OCI-LY7 (cell line): ENCODE results near the gene APOD. TPM values are rescaled to one million over a fixed set of nuclear protein-coding genes. Genes with fewer than 3 reads are reported as not detected.

Source experiments
- BruUV-seq: library from RNA; stranded (reverse); fragments of 400-500 nt; replicated peaks from 2 replicates; lab custom pipeline; 2021; lab: Mats Ljungman, UMichigan
- CTCF ChIA-PET: fragments of 300-600 bp; sonication (Branson Sonifier 250); formaldehyde crosslinking; loops from one replicate; lab custom pipeline; 2022; ENCODE audit warnings: antibody characterized with exemption; ENCODE audit not compliant: unreplicated experiment; lab: Charles Lee
- POLR2A ChIA-PET: fragments of 300-600 bp; sonication (Branson Sonifier 250); formaldehyde crosslinking; loops from one replicate; lab custom pipeline; 2022; ENCODE audit warnings: antibody characterized with exemption; lab: Charles Lee
- DNase-seq: peaks from one replicate; pipeline ENCODE4 v3.0.0-alpha.2; 2015; ENCODE audit warnings: low spot score
- H2AFZ ChIP-seq: fragments of 200-600 bp; sonication (generic), shearing (Covaris generic); 2 replicates; pipeline ENCODE4 v1.6.1; 2014; ENCODE audit warnings: mild to moderate bottlenecking, antibody characterized with exemption, low read length, moderate library complexity
- H3K27ac ChIP-seq: fragments of 200-600 bp; sonication (generic); 2 replicates; pipeline ENCODE4 v1.5.1; 2014; ENCODE audit warnings: mixed run types, low read depth, mild to moderate bottlenecking, moderate library complexity, low read length, inconsistent platforms; ENCODE audit not compliant: poor library complexity, severe bottlenecking
- H3K36me3 ChIP-seq: fragments of 200-600 bp; sonication (generic); 2 replicates; pipeline ENCODE4 v1.6.1; 2014; ENCODE audit warnings: mild to moderate bottlenecking, antibody characterized with exemption, low read length, moderate library complexity, mixed read lengths; ENCODE audit not compliant: insufficient read depth
- H3K4me1 ChIP-seq: fragments of 200-600 bp; sonication (generic); 2 replicates; pipeline ENCODE4 v1.5.1; 2014; ENCODE audit warnings: mild to moderate bottlenecking, low read length; ENCODE audit not compliant: insufficient read depth, poor library complexity, severe bottlenecking
- H3K4me2 ChIP-seq: fragments of 200-600 bp; sonication (generic); 2 replicates; pipeline ENCODE4 v1.6.1; 2014; ENCODE audit warnings: mild to moderate bottlenecking, low read length
- H3K4me3 ChIP-seq: fragments of 200-600 bp; sonication (generic); 2 replicates; pipeline ENCODE4 v1.5.1; 2014; ENCODE audit warnings: mild to moderate bottlenecking, low read depth, low read length; ENCODE audit not compliant: poor library complexity, severe bottlenecking
- H3K79me2 ChIP-seq: fragments of 200-600 bp; sonication (generic); 2 replicates; pipeline ENCODE4 v1.6.1; 2016; ENCODE audit warnings: low read depth, mild to moderate bottlenecking, low read length, moderate library complexity, mixed read lengths; ENCODE audit not compliant: insufficient read depth
- H3K9me2 ChIP-seq: fragments of 200-600 bp; sonication (generic); 2 replicates; pipeline ENCODE4 v1.6.1; 2016; ENCODE audit warnings: mild to moderate bottlenecking, low read length, mixed read lengths; ENCODE audit not compliant: insufficient read depth
- H3K9me3 ChIP-seq: fragments of 200-600 bp; sonication (generic); 2 replicates; pipeline ENCODE4 v1.6.1; 2014; ENCODE audit warnings: mild to moderate bottlenecking, mixed run types, low read length, mixed read lengths
- H4K20me1 ChIP-seq: fragments of 200-600 bp; sonication (generic); 2 replicates; pipeline ENCODE4 v1.6.1; 2014; ENCODE audit warnings: mild to moderate bottlenecking, antibody characterized with exemption, low read length, moderate library complexity, mixed read lengths; ENCODE audit not compliant: insufficient read depth
- CTCF ChIP-seq: fragments of 200-600 bp; sonication (generic); conservative IDR thresholded peaks from 2 replicates; pipeline ENCODE4 v1.5.1; 2014; ENCODE audit warnings: mild to moderate bottlenecking, antibody characterized with exemption, low read length, moderate library complexity, mixed read lengths
- EZH2phosphoT487 ChIP-seq: fragments of 200-600 bp; sonication (generic); IDR thresholded peaks from 2 replicates; pipeline ENCODE4 v1.6.1; 2018; ENCODE audit warnings: low read depth, borderline replicate concordance, mild to moderate bottlenecking, mixed run types, antibody characterized with exemption, low read length, moderate library complexity, mixed read lengths
- intact Hi-C: fragments of 100-400 bp; cut with micrococcal nuclease; formaldehyde crosslinking; loops from one replicate; pipeline ENCODE4 v1.10.0; 2022; ENCODE audit not compliant: unreplicated experiment
- total RNA-seq, 2 experiments: library from RNA; depleted of rRNA in 1 of 2; stranded (reverse); fragments of >200 nt in 1 of 2; shearing (Covaris generic) in 1 of 2; gene quantifications; 2 replicates each; pipeline ENCODE4 v1.2.3, GENCODE V29; 2014 to 2022

Gene APOD
- total RNA-seq, 2 experiments from 2014 or later, result not detected

DNA sequence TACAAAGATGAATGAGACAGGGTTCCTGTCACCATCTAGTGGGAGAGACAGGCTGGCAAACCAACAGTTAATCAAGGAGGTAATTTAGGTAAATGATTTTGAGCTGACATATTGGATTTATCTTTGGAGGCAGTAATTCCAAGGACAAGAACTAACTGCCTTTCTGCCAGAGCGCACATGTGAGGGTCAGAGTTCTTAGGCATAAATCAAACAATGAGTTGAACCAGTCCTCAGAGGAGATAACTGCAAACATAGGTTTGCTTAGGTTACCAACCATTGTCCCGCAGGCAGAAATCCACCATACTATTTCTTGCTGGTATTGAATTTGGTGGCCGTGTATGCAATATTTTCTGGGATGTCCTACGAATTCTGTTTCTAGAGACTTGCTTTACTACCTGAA is 26.4 kb downstream of the APOD start:
- Histone ChIP-seq H3K9me2 (no peaks in the 10 kb centered on the region), H2AFZ (no peak overlapping the region), H3K9me3 (no peaks in the 10 kb centered on the region), H4K20me1 (no peaks in the 10 kb centered on the region), H3K4me1 (peaks cover 9% of the 10 kb centered on the region), H3K36me3 (no peaks in the 10 kb centered on the region), H3K79me2 (no peaks in the 10 kb centered on the region), H3K4me2 (no peak overlapping the region), H3K27ac (no peak overlapping the region), H3K4me3 (no peak overlapping the region)
- ChIA-PET POLR2A (no interaction called here), CTCF (no interaction called here)
- BruUV-seq, result no TSS peak
- TF ChIP-seq EZH2phosphoT487 (no peak), CTCF (no peak)
- no peak for DNase-seq
- intact Hi-C loops, result no loop called here

- Histone ChIP-seq H3K4me3 (no peak overlapping the region), H3K4me2 (no peak overlapping the region), H3K79me2 (no peaks in the 10 kb centered on the region), H4K20me1 (no peaks in the 10 kb centered on the region), H3K36me3 (no peaks in the 10 kb centered on the region), H3K27ac (no peak overlapping the region), H3K9me2 (no peaks in the 10 kb centered on the region), H2AFZ (no peak overlapping the region), H3K4me1 (peaks cover 9% of the 10 kb centered on the region), H3K9me3 (no peaks in the 10 kb centered on the region)
- TF ChIP-seq EZH2phosphoT487 (no peak), CTCF (peak; percentile 71)
- POLR2A ChIA-PET, result interaction anchor here (0.6 to 1.6 kb wide), 4 partner anchors 13 to 288 kb away, joined by 3 to 8 read pairs (median 4); partner anchors contain the start of genes APOD and PPP1R2
- CTCF ChIA-PET, result no interaction called here
- intact Hi-C loops, result no loop called here
- no peak for DNase-seq
- BruUV-seq, result no TSS peak
Observed at GRCh38 chr3:195556390-195556789, 27.4 kb downstream of the APOD start.

GRCh38 chr3:195555110-195555509 is 28.6 kb downstream of the APOD start:
- Histone ChIP-seq H3K36me3 (no peaks in the 10 kb centered on the region), H3K4me1 (peaks cover 22% of the 10 kb centered on the region), H3K4me3 (no peak overlapping the region), H3K9me2 (no peaks in the 10 kb centered on the region), H3K4me2 (no peak overlapping the region; the same call in 1 of the 2 replicates), H3K9me3 (no peaks in the 10 kb centered on the region), H3K27ac (no peak overlapping the region), H4K20me1 (no peaks in the 10 kb centered on the region), H3K79me2 (no peaks in the 10 kb centered on the region), H2AFZ (peak overlapping the region; percentile 11; the same call in 1 of the 2 replicates)
- CTCF ChIA-PET, result no interaction called here
- intact Hi-C loops, result no loop called here
- BruUV-seq, result no TSS peak
- TF ChIP-seq EZH2phosphoT487 (no peak), CTCF (no peak)
- POLR2A ChIA-PET, result interaction anchor here (0.6 to 1.6 kb wide), 2 partner anchors 11 to 25 kb away, joined by 3 to 4 read pairs; partner anchors contain the start of gene PPP1R2
- no peak for DNase-seq
